ENCODE data around the gene TSPAN13. TPM values are rescaled to one million over a fixed set of nuclear protein-coding genes. Genes with fewer than 3 reads are reported as not detected.

The TSPAN13 gene
- total RNA-seq, 1 experiment from 2014 or later: 80.8 TPM

DNA sequence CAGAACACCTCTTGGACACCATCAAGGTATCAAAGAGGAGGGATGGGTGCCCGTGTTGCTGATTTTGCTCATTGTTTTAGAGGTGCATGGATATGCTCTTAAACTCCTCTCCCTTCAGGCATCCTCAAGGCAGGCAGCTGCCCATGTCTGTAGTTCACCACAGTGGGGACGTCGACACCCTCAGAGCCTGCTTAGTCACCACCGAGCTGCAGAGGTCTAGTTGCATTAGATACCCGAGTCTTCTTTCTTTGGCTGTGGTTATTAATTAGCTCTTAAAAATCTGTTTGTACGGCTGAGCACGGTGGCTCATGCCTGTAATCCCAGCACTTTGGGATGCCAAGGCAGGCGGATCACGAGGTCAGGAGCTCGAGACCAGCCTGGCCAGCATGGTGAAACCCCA, 24.7 kb upstream of the TSPAN13 start:
- H3K4me3 ChIP-seq (ENCODE audit: low read depth in 2 of 2, low read length in 2 of 2): no peak overlapping the region
- intact Hi-C loops (cut with micrococcal nuclease; ENCODE audit: unreplicated experiment): no loop called here
- BruUV-seq (replicated peaks): no TSS peak
- no peak for TF ChIP-seq TCF7L2 (IDR thresholded peaks at IDR 0.05; ENCODE audit: low read depth, low read length)
- TF ChIP-seq, protein P1, sequence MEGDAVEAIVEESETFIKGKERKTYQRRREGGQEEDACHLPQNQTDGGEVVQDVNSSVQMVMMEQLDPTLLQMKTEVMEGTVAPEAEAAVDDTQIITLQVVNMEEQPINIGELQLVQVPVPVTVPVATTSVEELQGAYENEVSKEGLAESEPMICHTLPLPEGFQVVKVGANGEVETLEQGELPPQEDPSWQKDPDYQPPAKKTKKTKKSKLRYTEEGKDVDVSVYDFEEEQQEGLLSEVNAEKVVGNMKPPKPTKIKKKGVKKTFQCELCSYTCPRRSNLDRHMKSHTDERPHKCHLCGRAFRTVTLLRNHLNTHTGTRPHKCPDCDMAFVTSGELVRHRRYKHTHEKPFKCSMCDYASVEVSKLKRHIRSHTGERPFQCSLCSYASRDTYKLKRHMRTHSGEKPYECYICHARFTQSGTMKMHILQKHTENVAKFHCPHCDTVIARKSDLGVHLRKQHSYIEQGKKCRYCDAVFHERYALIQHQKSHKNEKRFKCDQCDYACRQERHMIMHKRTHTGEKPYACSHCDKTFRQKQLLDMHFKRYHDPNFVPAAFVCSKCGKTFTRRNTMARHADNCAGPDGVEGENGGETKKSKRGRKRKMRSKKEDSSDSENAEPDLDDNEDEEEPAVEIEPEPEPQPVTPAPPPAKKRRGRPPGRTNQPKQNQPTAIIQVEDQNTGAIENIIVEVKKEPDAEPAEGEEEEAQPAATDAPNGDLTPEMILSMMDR (IDR thresholded peaks at IDR 0.05): no peak
- TF ChIP-seq, protein P2, sequence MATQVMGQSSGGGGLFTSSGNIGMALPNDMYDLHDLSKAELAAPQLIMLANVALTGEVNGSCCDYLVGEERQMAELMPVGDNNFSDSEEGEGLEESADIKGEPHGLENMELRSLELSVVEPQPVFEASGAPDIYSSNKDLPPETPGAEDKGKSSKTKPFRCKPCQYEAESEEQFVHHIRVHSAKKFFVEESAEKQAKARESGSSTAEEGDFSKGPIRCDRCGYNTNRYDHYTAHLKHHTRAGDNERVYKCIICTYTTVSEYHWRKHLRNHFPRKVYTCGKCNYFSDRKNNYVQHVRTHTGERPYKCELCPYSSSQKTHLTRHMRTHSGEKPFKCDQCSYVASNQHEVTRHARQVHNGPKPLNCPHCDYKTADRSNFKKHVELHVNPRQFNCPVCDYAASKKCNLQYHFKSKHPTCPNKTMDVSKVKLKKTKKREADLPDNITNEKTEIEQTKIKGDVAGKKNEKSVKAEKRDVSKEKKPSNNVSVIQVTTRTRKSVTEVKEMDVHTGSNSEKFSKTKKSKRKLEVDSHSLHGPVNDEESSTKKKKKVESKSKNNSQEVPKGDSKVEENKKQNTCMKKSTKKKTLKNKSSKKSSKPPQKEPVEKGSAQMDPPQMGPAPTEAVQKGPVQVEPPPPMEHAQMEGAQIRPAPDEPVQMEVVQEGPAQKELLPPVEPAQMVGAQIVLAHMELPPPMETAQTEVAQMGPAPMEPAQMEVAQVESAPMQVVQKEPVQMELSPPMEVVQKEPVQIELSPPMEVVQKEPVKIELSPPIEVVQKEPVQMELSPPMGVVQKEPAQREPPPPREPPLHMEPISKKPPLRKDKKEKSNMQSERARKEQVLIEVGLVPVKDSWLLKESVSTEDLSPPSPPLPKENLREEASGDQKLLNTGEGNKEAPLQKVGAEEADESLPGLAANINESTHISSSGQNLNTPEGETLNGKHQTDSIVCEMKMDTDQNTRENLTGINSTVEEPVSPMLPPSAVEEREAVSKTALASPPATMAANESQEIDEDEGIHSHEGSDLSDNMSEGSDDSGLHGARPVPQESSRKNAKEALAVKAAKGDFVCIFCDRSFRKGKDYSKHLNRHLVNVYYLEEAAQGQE (IDR thresholded peaks at IDR 0.05; ENCODE audit: insufficient read depth in 1 of 2, low read depth in 2 of 2, low read length in 1 of 2): no peak
- no peaks in the 10 kb centered on the region for H3K9me3 ChIP-seq (ENCODE audit: control insufficient read depth, insufficient read depth, low read depth, low read length)
- no peaks in the 10 kb centered on the region for H3K4me1 ChIP-seq (ENCODE audit: control insufficient read depth, insufficient read depth, low read length)
- in situ Hi-C loops (cut with HindIII; ENCODE audit: low pct_unique_long_range_greater_than_20kb, low sequenced_read_pairs): no loop called here
- no peak overlapping the region for H3K27ac ChIP-seq (ENCODE audit: low read length)
- ATAC-seq (no peak), DNase-seq (ENCODE audit: low read depth, low spot score) (no peak)
- ChIA-PET CTCF (no interaction called here), POLR2A (interaction anchor here (0.7 kb wide), 1 partner anchor 24 kb away, joined by 7 read pairs; no protein-coding TSS in a partner anchor)
- H3K27me3 ChIP-seq (ENCODE audit: control insufficient read depth, insufficient read depth, low read length): no peaks in the 10 kb centered on the region
- H3K36me3 ChIP-seq (ENCODE audit: control insufficient read depth, insufficient read depth, low read length): no peaks in the 10 kb centered on the region

DNA sequence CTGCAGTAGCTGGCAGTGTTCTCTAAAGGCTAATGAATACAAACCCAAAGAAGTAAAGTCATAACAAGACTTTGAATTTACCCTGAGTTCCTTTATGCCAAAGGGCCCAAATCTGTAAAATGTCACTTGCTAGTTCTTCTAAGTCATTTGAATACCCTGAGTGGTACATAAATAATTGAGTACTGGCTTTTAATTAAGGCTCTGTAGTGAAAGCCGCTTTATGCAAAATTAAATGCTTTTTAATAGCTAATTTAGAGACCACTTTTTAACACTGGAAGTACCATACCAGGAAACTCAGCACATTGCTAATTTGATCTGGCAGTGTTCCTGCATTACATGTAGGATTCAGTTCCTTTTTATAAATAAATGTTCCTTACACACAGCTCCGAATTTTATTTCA, 24.0 kb upstream of the TSPAN13 start:
- in situ Hi-C loops (cut with HindIII; ENCODE audit: low pct_unique_long_range_greater_than_20kb, low sequenced_read_pairs): no loop called here
- no peak for TF ChIP-seq TCF7L2 (IDR thresholded peaks at IDR 0.05; ENCODE audit: low read depth, low read length)
- TF ChIP-seq, protein P1 (IDR thresholded peaks at IDR 0.05): no peak
- TF ChIP-seq, protein P2 (IDR thresholded peaks at IDR 0.05; ENCODE audit: insufficient read depth in 1 of 2, low read depth in 2 of 2, low read length in 1 of 2): no peak
- no peak for TF ChIP-seq POLR2AphosphoS5 (IDR thresholded peaks at IDR 0.05; ENCODE audit: low read depth, low read length)
- no peak for TF ChIP-seq SIN3A (IDR thresholded peaks at IDR 0.05; ENCODE audit: borderline replicate concordance, insufficient read depth, low read depth, low read length)
- Histone ChIP-seq H3K36me3 (ENCODE audit: control insufficient read depth, insufficient read depth, low read length) (no peaks in the 10 kb centered on the region), H3K27me3 (ENCODE audit: control insufficient read depth, insufficient read depth, low read length) (no peaks in the 10 kb centered on the region), H3K4me3 (ENCODE audit: low read depth in 2 of 2, low read length in 2 of 2) (no peak overlapping the region), H3K9me3 (ENCODE audit: control insufficient read depth, insufficient read depth, low read depth, low read length) (no peaks in the 10 kb centered on the region), H3K4me1 (ENCODE audit: control insufficient read depth, insufficient read depth, low read length) (no peaks in the 10 kb centered on the region), H3K27ac (ENCODE audit: low read length) (no peak overlapping the region)
- DNase-seq (ENCODE audit: low read depth, low spot score): no peak
- ChIA-PET CTCF (no interaction called here), POLR2A (interaction anchor here (0.7 kb wide), 1 partner anchor 23 kb away, joined by 7 read pairs; no protein-coding TSS in a partner anchor)
- no peak for ATAC-seq
- no TSS peak for BruUV-seq (replicated peaks)
- intact Hi-C loops (cut with micrococcal nuclease; ENCODE audit: unreplicated experiment): no loop called here
